ACC112 (cell line): ENCODE results near the gene IRF7.

Experiments
- H2AFZ ChIP-seq: fragments of 200-600 bp; sonication (generic); one replicate; pipeline ENCODE4 v1.6.0; 2017; ENCODE audit warnings: antibody characterized with exemption, low read length; ENCODE audit not compliant: unreplicated experiment
- H3K27ac ChIP-seq: fragments of 200-600 bp; sonication (generic); 2 replicates; pipeline ENCODE4 v1.5.1; 2014; ENCODE audit warnings: low read depth, mild to moderate bottlenecking, antibody characterized with exemption, low read length, moderate library complexity
- H3K27me3 ChIP-seq: fragments of 200-600 bp; sonication (generic); 2 replicates; pipeline ENCODE4 v1.6.1; 2014; ENCODE audit warnings: mild to moderate bottlenecking, antibody characterized with exemption, low read length, moderate library complexity, mixed read lengths; ENCODE audit not compliant: insufficient read depth
- H3K36me3 ChIP-seq: fragments of 200-600 bp; sonication (generic); 2 replicates; pipeline ENCODE4 v1.6.1; 2016; ENCODE audit warnings: mild to moderate bottlenecking, antibody characterized with exemption, low read length, moderate library complexity, mixed read lengths; ENCODE audit not compliant: insufficient read depth
- H3K4me1 ChIP-seq: fragments of 200-600 bp; sonication (generic); one replicate; pipeline ENCODE4 v1.6.1; 2016; ENCODE audit warnings: low read length, mixed read lengths; ENCODE audit not compliant: insufficient read depth, unreplicated experiment, control insufficient read depth
- H3K4me3 ChIP-seq: fragments of 200-600 bp; sonication (generic); 2 replicates; pipeline ENCODE4 v1.5.1; 2014; ENCODE audit warnings: mild to moderate bottlenecking, low read depth, low read length
- H3K79me2 ChIP-seq: fragments of 200-600 bp; sonication (generic); one replicate; pipeline ENCODE4 v1.6.0; 2016; ENCODE audit warnings: low read length; ENCODE audit not compliant: control insufficient read depth, unreplicated experiment, insufficient read depth

The IRF7 gene

GRCh38 chr11:592501-592900 lies 23.2 kb downstream of the IRF7 start:
- H3K4me1 ChIP-seq, result peaks cover 8% of the 10 kb centered on the region
- peaks cover 44% of the 10 kb centered on the region for H3K79me2 ChIP-seq
- no peak overlapping the region for H2AFZ ChIP-seq
- no peak overlapping the region for H3K27ac ChIP-seq
- H3K27me3 ChIP-seq, result no peaks in the 10 kb centered on the region
- peaks cover 29% of the 10 kb centered on the region for H3K36me3 ChIP-seq
- no peak overlapping the region for H3K4me3 ChIP-seq

GRCh38 chr11:590997-591396 lies 24.8 kb downstream of the IRF7 start:
- no peak overlapping the region for H2AFZ ChIP-seq
- no peaks in the 10 kb centered on the region for H3K27me3 ChIP-seq
- peaks cover 16% of the 10 kb centered on the region for H3K4me1 ChIP-seq
- H3K79me2 ChIP-seq, result peaks cover 38% of the 10 kb centered on the region
- H3K27ac ChIP-seq, result no peak overlapping the region
- H3K4me3 ChIP-seq, result no peak overlapping the region
- peaks cover 30% of the 10 kb centered on the region for H3K36me3 ChIP-seq

GRCh38 chr11:589798-590197 lies 26.0 kb downstream of the IRF7 start:
- Histone ChIP-seq H3K79me2 (peaks cover 35% of the 10 kb centered on the region), H2AFZ (no peak overlapping the region), H3K4me1 (peaks cover 16% of the 10 kb centered on the region), H3K36me3 (peaks cover 30% of the 10 kb centered on the region), H3K4me3 (no peak overlapping the region), H3K27me3 (no peaks in the 10 kb centered on the region), H3K27ac (no peak overlapping the region)

- Histone ChIP-seq H3K4me1 (peaks cover 16% of the 10 kb centered on the region), H2AFZ (no peak overlapping the region), H3K27me3 (no peaks in the 10 kb centered on the region), H3K4me3 (no peak overlapping the region), H3K36me3 (peaks cover 29% of the 10 kb centered on the region), H3K27ac (peak overlapping the region; percentile 35), H3K79me2 (peaks cover 45% of the 10 kb centered on the region)
Observed at GRCh38 chr11:587978-588380, 27.8 kb downstream of the IRF7 start.

GRCh38 chr11:587546-587945 lies 28.2 kb downstream of the IRF7 start:
- Histone ChIP-seq H3K36me3 (peaks cover 25% of the 10 kb centered on the region), H2AFZ (no peak overlapping the region), H3K4me1 (peaks cover 16% of the 10 kb centered on the region), H3K4me3 (no peak overlapping the region), H3K27me3 (no peaks in the 10 kb centered on the region), H3K27ac (no peak overlapping the region; the same call in 1 of the 2 replicates), H3K79me2 (peaks cover 48% of the 10 kb centered on the region)

- peaks cover 55% of the 10 kb centered on the region for H3K79me2 ChIP-seq
Observed at GRCh38 chr11:586376-587316, 29.1 kb downstream of the IRF7 start.

GRCh38 chr11:584287-584686 lies 31.5 kb downstream of the IRF7 start:
- Histone ChIP-seq H3K79me2 (peaks cover 59% of the 10 kb centered on the region), H3K36me3 (peaks cover 20% of the 10 kb centered on the region), H3K27ac (no peak overlapping the region), H2AFZ (no peak overlapping the region), H3K27me3 (no peaks in the 10 kb centered on the region), H3K4me3 (no peak overlapping the region), H3K4me1 (peaks cover 27% of the 10 kb centered on the region)

More at GRCh38 chr11:586376-587316, 29.1 kb downstream of the IRF7 start:
- Histone ChIP-seq H2AFZ (no peak overlapping the region), H3K4me3 (no peak overlapping the region), H3K4me1 (peaks cover 16% of the 10 kb centered on the region), H3K27me3 (no peaks in the 10 kb centered on the region), H3K36me3 (peaks cover 23% of the 10 kb centered on the region), H3K27ac (no peak overlapping the region)

- H3K27me3 ChIP-seq, result no peaks in the 10 kb centered on the region
- peaks cover 77% of the 10 kb centered on the region for H3K79me2 ChIP-seq
- H3K4me1 ChIP-seq, result peaks cover 32% of the 10 kb centered on the region
- no peak overlapping the region for H2AFZ ChIP-seq
- H3K36me3 ChIP-seq, result peaks cover 20% of the 10 kb centered on the region; the same call in 1 of the 2 replicates
- H3K4me3 ChIP-seq, result no peak overlapping the region
- H3K27ac ChIP-seq, result no peak overlapping the region
Observed at GRCh38 chr11:581752-582151, 34.0 kb downstream of the IRF7 start.

GRCh38 chr11:581342-581741 lies 34.4 kb downstream of the IRF7 start:
- H3K4me3 ChIP-seq, result no peak overlapping the region
- no peak overlapping the region for H3K27ac ChIP-seq
- peaks cover 30% of the 10 kb centered on the region for H3K4me1 ChIP-seq
- H3K27me3 ChIP-seq, result no peaks in the 10 kb centered on the region
- peaks cover 18% of the 10 kb centered on the region; the same call in 1 of the 2 replicates for H3K36me3 ChIP-seq
- peaks cover 79% of the 10 kb centered on the region for H3K79me2 ChIP-seq
- H2AFZ ChIP-seq, result no peak overlapping the region

GRCh38 chr11:579830-580601 lies 35.7 kb downstream of the IRF7 start:
- Histone ChIP-seq H3K4me3 (no peak overlapping the region), H3K27me3 (no peaks in the 10 kb centered on the region), H3K27ac (no peak overlapping the region; the same call in 1 of the 2 replicates), H3K36me3 (peaks cover 16% of the 10 kb centered on the region; the same call in 1 of the 2 replicates), H3K79me2 (peaks cover 78% of the 10 kb centered on the region), H3K4me1 (peaks cover 30% of the 10 kb centered on the region), H2AFZ (no peak overlapping the region)
